Stimulated activated naive CD8-positive, alpha-beta T cell treated with anti-CD3 and anti-CD28 coated beads, Interleukin-15, Interleukin-2, amounts not matched to agents 100 ng/mL and 50 ng/mL, for 24 hours (primary cell): Measurements from ENCODE around the gene ABHD17A.
"Not testable (repeated sequence)": the region's sequence is repeated elsewhere in the genome, so short reads cannot be mapped to it uniquely, and the experiment has no call there.

Experiments used
- H3K27ac Mint-ChIP-seq: one replicate; pipeline ENCODE4 v1.8.0; 2021; ENCODE audit warnings: mild to moderate bottlenecking, mixed read lengths
- H3K27me3 Mint-ChIP-seq: one replicate; pipeline ENCODE4 v1.8.0; 2021; ENCODE audit warnings: mixed read lengths
- H3K36me3 Mint-ChIP-seq: one replicate; pipeline ENCODE4 v1.8.0; 2021; ENCODE audit warnings: low read depth, mixed read lengths
- H3K4me1 Mint-ChIP-seq: one replicate; pipeline ENCODE4 v1.8.0; 2021; ENCODE audit warnings: low read depth, mixed read lengths
- H3K4me3 Mint-ChIP-seq: one replicate; pipeline ENCODE4 v1.8.0; 2021; ENCODE audit warnings: mild to moderate bottlenecking, mixed read lengths
- H3K9me3 Mint-ChIP-seq: one replicate; pipeline ENCODE4 v1.8.0; 2021; ENCODE audit warnings: mixed read lengths

The ABHD17A gene

GRCh38 chr19:1902923-1903322 lies 17.6 kb upstream of the ABHD17A start:
- H3K4me3 Mint-ChIP-seq = no peak overlapping the region
- H3K27me3 Mint-ChIP-seq = no peaks in the 10 kb centered on the region
- no peak overlapping the region for H3K27ac Mint-ChIP-seq
- H3K4me1 Mint-ChIP-seq = peaks cover 37% of the 10 kb centered on the region
- H3K9me3 Mint-ChIP-seq = no peaks in the 10 kb centered on the region
- H3K36me3 Mint-ChIP-seq = no peaks in the 10 kb centered on the region

DNA sequence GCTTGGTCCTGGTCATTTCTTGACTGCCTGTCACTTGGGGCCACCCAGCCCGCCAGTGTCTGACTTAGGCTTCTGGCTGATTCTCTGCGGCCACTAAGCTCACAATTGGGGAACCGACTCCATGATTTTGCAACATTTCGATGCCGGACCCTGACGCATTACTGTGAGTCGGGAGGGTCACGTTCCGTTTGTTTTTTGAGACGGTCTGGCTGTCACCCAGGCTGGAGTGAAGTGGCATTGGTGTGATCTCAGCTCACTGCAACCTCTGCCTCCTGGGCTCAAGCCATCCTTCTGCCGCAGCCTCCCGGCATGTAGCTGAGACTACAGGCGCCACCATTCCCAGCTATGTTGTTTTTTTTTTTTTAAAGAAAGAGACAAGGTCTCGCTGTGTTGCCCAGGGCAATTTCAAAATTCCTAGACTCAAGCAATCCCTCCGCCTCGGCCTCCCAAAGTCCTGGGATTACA lies 16.7 kb upstream of the ABHD17A start:
- Mint-ChIP-seq H3K4me1 (peaks cover 42% of the 10 kb centered on the region), H3K27ac (no peak overlapping the region), H3K4me3 (no peak overlapping the region)

GRCh38 chr19:1896508-1896907 lies 11.2 kb upstream of the ABHD17A start:
- peak overlapping the region; percentile 88 for H3K27ac Mint-ChIP-seq
- H3K36me3 Mint-ChIP-seq = no peaks in the 10 kb centered on the region
- H3K4me1 Mint-ChIP-seq = peaks cover 43% of the 10 kb centered on the region
- no peaks in the 10 kb centered on the region for H3K9me3 Mint-ChIP-seq
- H3K27me3 Mint-ChIP-seq = no peaks in the 10 kb centered on the region
- peak overlapping the region; percentile 82 for H3K4me3 Mint-ChIP-seq

More for the DNA sequence above, 16.7 kb upstream of the ABHD17A start:
- H3K27me3 Mint-ChIP-seq = no peaks in the 10 kb centered on the region
- H3K9me3 Mint-ChIP-seq = no peaks in the 10 kb centered on the region
- H3K36me3 Mint-ChIP-seq = no peaks in the 10 kb centered on the region

DNA sequence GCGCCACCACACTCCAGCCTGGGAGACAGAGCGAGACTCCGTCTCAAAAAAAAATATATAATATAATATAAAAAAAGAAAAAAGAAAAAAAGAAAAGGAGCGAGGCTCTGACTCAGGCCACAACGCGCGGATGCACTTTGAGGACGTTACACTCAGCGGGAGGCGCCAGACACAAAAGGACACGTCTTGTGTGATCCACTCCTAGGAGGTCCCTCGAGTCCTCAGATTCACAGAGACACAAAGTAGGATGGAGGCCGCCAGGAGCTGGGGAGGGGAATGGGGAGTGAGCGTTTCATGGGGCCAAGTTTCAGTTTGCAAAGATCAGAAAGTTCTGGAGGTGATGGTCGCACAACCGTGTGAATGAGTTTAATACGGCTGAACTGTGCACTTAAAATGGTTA lies 8.5 kb upstream of the ABHD17A start:
- H3K4me1 Mint-ChIP-seq = peaks cover 43% of the 10 kb centered on the region
- H3K27me3 Mint-ChIP-seq = no peaks in the 10 kb centered on the region
- H3K9me3 Mint-ChIP-seq = no peaks in the 10 kb centered on the region
- H3K4me3 Mint-ChIP-seq = no peak overlapping the region
- no peaks in the 10 kb centered on the region for H3K36me3 Mint-ChIP-seq
- H3K27ac Mint-ChIP-seq = peak overlapping the region; percentile 12

DNA sequence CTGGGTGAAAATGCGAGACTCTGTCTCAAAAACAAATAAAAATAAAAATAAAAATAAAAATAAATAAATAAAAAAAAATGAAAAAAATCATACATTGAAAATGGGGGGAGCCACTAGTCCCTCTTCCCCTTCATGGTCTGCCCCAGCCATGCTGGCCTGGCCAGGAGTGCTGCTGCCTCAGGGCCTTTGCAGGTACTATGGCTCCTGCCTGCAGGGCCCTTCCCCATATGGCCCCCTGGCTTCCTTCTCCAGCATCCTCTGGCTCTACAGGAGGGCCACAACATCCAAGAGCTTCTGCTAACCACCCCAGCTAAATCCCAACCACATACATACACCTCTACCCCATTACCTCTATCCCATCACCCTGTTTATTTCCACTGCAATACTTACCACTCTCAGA lies 4.6 kb upstream of the ABHD17A start:
- H3K4me1 Mint-ChIP-seq = peaks cover 8% of the 10 kb centered on the region
- H3K27ac Mint-ChIP-seq = peak overlapping the region; percentile 43
- H3K9me3 Mint-ChIP-seq = no peaks in the 10 kb centered on the region
- no peaks in the 10 kb centered on the region for H3K27me3 Mint-ChIP-seq
- no peaks in the 10 kb centered on the region for H3K36me3 Mint-ChIP-seq
- no peak overlapping the region for H3K4me3 Mint-ChIP-seq

DNA sequence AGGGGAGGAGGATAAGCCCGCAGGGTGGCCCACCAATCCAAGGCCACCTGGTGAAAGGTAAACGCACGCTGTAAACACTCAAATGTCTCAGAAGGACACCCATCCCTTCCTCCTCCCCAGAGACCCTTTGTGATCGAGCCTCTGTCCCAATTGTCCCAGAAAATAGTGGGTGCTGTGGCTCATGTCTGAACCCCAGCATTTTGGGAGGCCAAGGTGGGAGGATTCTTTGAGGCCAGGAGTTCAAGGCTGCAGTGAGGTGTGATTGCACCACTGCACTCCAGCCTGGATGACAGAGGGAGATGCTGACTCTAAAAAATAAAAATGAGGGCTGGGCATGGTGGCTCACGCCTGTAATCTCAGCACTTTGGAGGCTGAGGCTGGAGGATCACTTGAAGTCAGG lies 3.1 kb upstream of the ABHD17A start:
- Mint-ChIP-seq H3K9me3 (no peaks in the 10 kb centered on the region), H3K36me3 (peaks cover 11% of the 10 kb centered on the region), H3K27me3 (no peaks in the 10 kb centered on the region), H3K4me1 (peaks cover 12% of the 10 kb centered on the region), H3K27ac (no peak overlapping the region), H3K4me3 (no peak overlapping the region)

DNA sequence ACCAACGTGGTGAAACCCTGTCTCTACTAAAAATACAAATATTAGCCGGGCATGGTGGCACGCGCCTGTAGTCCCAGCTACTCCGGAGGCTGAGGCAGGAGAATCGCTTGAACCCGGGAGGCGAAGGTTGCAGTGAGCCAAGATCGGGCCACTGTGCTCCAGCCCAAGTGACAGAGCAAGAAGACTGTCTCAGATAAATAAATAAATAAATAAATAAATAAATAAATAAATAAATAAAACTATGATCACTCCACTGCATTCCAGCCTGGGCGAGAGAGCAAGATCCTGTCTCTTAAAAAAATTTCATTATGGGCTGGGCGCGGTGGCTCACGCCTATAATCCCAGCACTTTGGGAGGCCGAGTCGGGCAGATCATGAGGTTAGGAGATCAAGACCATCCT lies 1.1 kb upstream of the ABHD17A start:
- not testable (repeated sequence) for H3K9me3 Mint-ChIP-seq, H3K27ac Mint-ChIP-seq, H3K27me3 Mint-ChIP-seq, H3K4me3 Mint-ChIP-seq
- peaks cover 20% of the 10 kb centered on the region for H3K36me3 Mint-ChIP-seq
- H3K4me1 Mint-ChIP-seq = peaks cover 28% of the 10 kb centered on the region

DNA sequence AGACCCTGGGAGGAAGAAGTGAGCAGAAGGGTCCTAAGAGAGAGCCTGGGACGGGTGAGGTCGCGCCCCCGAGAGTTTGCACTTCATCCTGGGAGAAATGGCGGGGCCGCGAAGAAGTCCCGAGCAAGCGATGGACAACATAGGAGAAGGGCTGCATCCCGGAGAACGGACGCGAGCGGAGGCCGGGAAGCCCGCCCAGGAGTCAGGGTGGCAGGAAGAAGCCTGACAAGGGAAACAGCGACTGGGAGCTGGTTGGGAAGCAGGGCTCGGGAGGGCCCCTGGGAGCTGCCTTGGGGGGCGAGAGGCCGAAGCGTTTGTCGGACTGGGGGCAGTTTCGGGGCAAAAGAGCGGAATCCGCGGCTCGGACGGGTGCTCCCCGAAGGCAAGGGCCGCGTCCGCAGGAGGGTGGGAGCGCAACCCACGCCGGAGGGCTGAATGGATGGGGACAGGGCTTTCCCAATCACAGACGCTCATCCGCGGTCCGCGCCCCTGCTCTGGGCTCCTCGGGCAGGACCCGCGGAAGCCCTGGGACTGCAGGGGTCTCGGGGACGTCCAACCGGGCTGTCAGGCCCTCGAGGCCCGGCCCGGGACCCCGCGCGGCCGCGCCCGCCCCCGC lies 469 bp downstream of the ABHD17A start:
- Mint-ChIP-seq H3K27me3 (no peaks in the 10 kb centered on the region), H3K4me3 (peak overlapping the region; percentile 99), H3K9me3 (no peaks in the 10 kb centered on the region), H3K27ac (peak overlapping the region; percentile 87), H3K4me1 (peaks cover 32% of the 10 kb centered on the region), H3K36me3 (peaks cover 20% of the 10 kb centered on the region)

GRCh38 chr19:1884291-1884718 lies 991 bp downstream of the ABHD17A start:
- Mint-ChIP-seq H3K36me3 (peaks cover 20% of the 10 kb centered on the region), H3K27ac (peak overlapping the region; percentile 87), H3K27me3 (no peaks in the 10 kb centered on the region), H3K9me3 (no peaks in the 10 kb centered on the region), H3K4me1 (peaks cover 32% of the 10 kb centered on the region), H3K4me3 (peak overlapping the region; percentile 99)

DNA sequence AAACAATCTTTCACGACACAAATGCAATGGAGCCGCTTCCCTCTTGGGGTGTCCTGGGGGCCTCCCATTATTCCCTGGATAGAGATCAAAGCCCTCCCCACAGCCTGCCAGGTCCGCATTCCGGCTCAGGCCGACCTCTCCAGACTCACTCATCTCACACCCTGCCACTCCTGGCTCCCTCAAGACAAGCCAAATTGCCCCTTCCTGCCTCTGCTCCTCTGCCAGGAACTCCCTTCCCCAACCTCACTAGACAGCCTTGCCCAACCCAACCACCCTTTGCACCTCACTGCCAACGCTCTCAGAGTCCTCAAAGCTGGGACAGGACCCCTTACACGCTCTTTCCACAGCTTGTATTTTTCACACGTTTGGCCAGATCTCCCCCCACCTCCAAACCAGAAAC lies 1.5 kb downstream of the ABHD17A start:
- Mint-ChIP-seq H3K27ac (peak overlapping the region; percentile 87), H3K9me3 (no peaks in the 10 kb centered on the region), H3K4me1 (peaks cover 32% of the 10 kb centered on the region), H3K27me3 (no peaks in the 10 kb centered on the region), H3K36me3 (peaks cover 20% of the 10 kb centered on the region), H3K4me3 (peak overlapping the region; percentile 99)

DNA sequence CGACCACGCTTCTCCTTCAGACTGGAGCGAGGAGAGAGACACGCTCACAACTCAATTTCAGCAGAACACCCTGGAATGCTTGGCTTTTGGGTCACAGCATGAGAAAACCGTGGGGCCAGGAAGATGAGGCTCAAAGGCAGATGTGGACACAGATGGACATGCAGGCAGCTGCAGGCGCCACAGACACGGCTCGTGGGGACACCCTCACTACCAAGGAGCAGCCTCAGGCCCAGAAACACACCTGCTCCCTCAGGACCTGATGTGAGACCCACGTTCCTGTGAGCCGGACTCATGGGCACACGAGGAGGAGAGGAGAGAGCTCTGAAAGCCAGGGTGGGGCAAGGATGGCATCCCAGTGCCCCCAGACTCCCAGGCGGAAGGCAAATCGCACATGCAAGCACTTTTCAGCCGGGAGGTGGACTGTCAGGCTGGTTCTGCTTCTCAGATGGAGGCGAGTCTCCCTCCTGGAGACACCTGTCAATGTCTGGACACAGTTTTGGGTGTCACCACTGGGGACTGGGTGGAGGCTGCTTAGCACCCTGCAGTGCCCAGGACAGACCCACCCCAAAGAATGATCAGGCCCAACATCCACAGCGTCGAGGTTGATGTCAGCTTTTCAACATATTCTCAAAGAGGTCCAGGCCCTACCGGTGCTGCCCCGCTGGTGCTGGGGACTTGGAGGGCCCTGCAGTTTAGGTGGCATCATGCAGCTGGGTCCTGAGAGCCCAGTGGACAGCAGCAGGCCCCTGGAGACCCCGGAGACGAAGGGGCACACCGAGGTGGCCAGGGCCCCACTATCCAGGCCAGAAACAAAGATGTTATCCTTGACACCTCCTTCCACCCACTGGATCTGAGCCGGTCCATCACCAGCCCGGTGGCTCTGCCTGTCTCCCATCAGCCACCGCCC lies 2.3 kb downstream of the ABHD17A start:
- Mint-ChIP-seq H3K27ac (peak overlapping the region; percentile 87), H3K27me3 (no peaks in the 10 kb centered on the region), H3K9me3 (no peaks in the 10 kb centered on the region), H3K4me3 (peak overlapping the region; percentile 99), H3K36me3 (peaks cover 20% of the 10 kb centered on the region), H3K4me1 (peaks cover 32% of the 10 kb centered on the region)

DNA sequence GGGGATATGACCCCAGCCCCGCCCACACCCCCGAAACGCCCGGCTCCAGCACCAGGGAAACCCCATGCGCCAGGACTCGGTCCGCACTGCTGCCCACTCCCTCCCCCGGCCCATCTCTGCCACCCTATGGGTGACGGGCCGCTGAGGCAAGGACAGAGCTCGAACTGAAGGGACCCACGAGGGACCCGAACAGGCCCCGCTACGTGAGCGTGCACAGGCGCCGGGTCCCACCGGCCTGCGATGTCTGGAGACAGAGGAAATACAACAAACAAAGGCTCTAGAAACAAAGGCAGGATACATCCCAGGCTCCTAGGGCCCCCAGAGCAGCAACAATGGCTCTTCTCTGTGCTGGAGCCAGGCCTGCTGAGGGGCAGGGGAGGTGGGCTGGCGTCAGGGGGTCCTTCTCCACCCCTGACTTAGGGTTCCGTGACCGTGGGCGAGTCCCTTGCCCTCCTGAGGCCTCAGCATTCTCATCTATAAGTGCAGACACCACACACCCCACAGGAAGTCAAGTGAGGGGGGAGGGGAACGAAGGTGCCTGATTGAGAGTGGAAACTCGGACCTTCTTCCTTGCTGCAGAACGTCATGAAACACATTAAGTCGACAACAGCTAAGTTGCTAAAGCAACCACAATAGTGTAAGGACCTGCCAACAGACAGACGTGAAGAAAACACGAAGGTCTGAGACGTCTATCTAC lies 3.1 kb downstream of the ABHD17A start:
- Mint-ChIP-seq H3K9me3 (no peaks in the 10 kb centered on the region), H3K4me1 (peaks cover 32% of the 10 kb centered on the region), H3K4me3 (peak overlapping the region; percentile 99), H3K27me3 (no peaks in the 10 kb centered on the region), H3K36me3 (peaks cover 20% of the 10 kb centered on the region), H3K27ac (peak overlapping the region; percentile 87)

DNA sequence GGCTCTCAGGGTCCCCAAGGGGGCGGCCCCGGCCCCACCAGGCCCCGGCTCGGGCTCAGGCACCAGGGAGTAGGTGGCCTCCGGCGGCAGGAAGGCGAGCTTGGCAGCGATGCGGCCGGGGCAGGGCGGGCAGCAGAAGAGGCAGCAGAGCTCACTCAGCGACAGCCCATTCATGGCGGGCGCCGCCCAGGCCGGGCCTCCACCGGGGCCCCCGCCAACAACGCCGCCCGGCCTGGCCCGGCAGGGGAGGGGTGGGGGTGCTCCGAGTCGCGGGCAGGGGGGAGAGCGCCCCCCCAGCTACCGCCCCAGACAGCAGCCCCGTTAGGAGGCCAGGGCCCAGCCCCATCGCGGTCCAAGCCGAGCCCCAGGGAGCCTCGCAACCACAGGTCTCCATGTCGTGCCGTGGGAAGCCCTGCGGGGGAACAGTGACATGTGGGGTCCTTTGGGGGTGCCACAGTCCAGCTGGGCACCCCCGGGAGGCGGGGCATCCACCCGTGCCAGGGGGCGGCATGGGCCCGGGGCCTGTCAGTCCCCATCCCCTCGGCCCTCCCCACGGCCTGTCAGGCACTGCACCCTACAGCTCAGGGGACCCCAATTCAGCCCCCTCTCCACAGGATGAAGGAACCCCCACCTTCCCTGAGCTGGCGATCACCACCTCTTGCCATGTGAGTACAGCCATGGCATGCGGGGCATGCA lies 3.8 kb downstream of the ABHD17A start:
- H3K36me3 Mint-ChIP-seq = peaks cover 20% of the 10 kb centered on the region
- H3K4me1 Mint-ChIP-seq = peaks cover 36% of the 10 kb centered on the region
- peak overlapping the region; percentile 87 for H3K27ac Mint-ChIP-seq
- H3K27me3 Mint-ChIP-seq, H3K9me3 Mint-ChIP-seq: not testable (repeated sequence)
- H3K4me3 Mint-ChIP-seq = peak overlapping the region; percentile 99

DNA sequence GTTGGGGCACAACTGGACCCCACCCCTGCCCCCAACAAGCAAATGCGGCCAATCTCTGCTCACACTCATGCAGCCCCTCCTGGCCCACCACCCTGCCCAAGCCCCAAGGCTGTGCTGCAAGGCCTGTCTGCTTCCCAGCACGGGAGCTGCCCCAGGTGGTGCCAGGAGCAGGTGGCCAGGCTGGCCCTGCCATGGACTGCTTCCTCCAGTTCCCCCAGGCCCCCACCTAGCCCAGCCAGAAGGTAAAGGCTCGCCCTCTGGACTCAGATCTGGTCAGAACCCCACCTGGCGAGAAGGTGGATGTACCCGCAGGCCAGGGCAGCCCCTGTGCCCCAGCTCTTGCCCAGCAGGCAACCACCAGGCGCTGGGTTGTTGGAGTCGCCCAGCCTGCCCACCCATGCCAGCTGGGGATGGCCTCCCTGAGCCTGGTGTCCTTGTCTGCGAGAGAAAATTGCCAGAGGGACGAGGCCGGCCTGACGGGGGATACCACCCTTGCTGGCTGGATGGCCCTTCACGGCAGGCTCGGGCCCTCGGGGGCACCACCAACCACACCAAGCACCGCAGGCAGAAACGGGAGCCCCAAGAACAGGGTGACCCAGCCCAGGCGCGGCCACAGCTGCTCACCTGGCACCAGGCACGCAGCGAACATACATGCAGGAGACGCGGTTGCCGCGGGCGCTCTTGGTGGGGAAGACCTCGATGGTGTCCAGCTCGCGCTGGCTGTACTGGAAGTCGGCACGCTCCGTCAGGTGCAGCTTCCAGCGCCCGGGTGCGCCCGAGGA lies 4.5 kb downstream of the ABHD17A start:
- Mint-ChIP-seq H3K36me3 (peaks cover 20% of the 10 kb centered on the region), H3K9me3 (no peaks in the 10 kb centered on the region), H3K4me1 (peaks cover 42% of the 10 kb centered on the region), H3K27me3 (no peaks in the 10 kb centered on the region), H3K27ac (peak overlapping the region; percentile 26), H3K4me3 (peak overlapping the region; percentile 54)
